Naive thymus-derived CD8-positive, alpha-beta T cell (primary cell): ENCODE measurements around the gene MYO5A. TPM values are rescaled to one million over a fixed set of nuclear protein-coding genes. Genes with fewer than 3 reads are reported as not detected.
A peak's percentile ranks its signal among the peaks of the same experiment; 100 is the strongest.

Source experiments
- ATAC-seq, 2 donors: fragments of 150-1000 bp; cut with Tn5 transposase in 1 of 2; sonication (Bioruptor Pico), chemical (Tn5 transposase) in 1 of 2; 1 replicate in 1 of 2; 2 replicates in 1 of 2; pipeline ENCODE4 v1.10.0; 2021; ENCODE audit warnings: mild to moderate bottlenecking in 2 of 2, moderate library complexity in 2 of 2
- POLR2A ChIA-PET: fragments of 350-600 bp; sonication (Branson Sonifier 250); formaldehyde crosslinking; loops from one replicate; lab custom pipeline; 2021; ENCODE audit warnings: antibody characterized with exemption; lab: Charles Lee
- DNase-seq, 10 donors: peaks; one replicate each; pipeline versions ENCODE4 v3.0.0 to v3.0.0-alpha.2; 2020 to 2022
- H3K27ac Mint-ChIP-seq, 10 donors: one replicate each; pipeline ENCODE4 v1.8.0; 2020 to 2022; ENCODE audit warnings: mild to moderate bottlenecking in 10 of 10, mixed read lengths in 10 of 10, moderate library complexity in 4 of 10, inconsistent platforms in 1 of 10
- H3K27me3 Mint-ChIP-seq, 5 donors: one replicate each; pipeline ENCODE4 v1.8.0; 2021 to 2022; ENCODE audit warnings: mixed read lengths in 5 of 5
- H3K36me3 Mint-ChIP-seq, 3 donors: one replicate each; pipeline ENCODE4 v1.8.0; 2020 to 2022; ENCODE audit warnings: mixed read lengths in 3 of 3, mild to moderate bottlenecking in 2 of 3, inconsistent platforms in 1 of 3
- H3K4me1 Mint-ChIP-seq, 4 donors: one replicate each; pipeline ENCODE4 v1.8.0; 2021 to 2022; ENCODE audit warnings: mixed read lengths in 4 of 4
- H3K4me3 Mint-ChIP-seq, 10 donors: one replicate each; pipeline ENCODE4 v1.8.0; 2020 to 2022; ENCODE audit warnings: mild to moderate bottlenecking in 10 of 10, mixed read lengths in 10 of 10, moderate library complexity in 6 of 10, inconsistent platforms in 1 of 10
- H3K9me3 Mint-ChIP-seq, 9 donors: one replicate each; pipeline ENCODE4 v1.8.0; 2020 to 2022; ENCODE audit warnings: mixed read lengths in 9 of 9, mild to moderate bottlenecking in 3 of 9, inconsistent platforms in 1 of 9, moderate library complexity in 1 of 9
- polyA plus RNA-seq, 3 donors: library from polyadenylated mRNA; unstranded; fragments of 300-500 nt; fragmentation: Illumina TruSeq; gene quantifications; one replicate each; pipeline ENCODE4 v1.2.3, GENCODE V29; 2021
- total RNA-seq, 8 experiments: library from RNA in 2 of 8; stranded (reverse) in 2 of 8; gene quantifications; one replicate each; pipeline ENCODE4 v1.2.3 and lab custom pipeline; 2021 to 2026

The MYO5A gene
- total and polyA plus RNA-seq, 5 experiments from 2014 or later = 2.3 to 23.2 (median 5.6) TPM

GRCh38 chr15:52317688-52318087, 211.0 kb downstream of the MYO5A start:
- peak overlapping the region in 1 of 10 donors; percentile 53 for H3K27ac Mint-ChIP-seq
- H3K4me3 Mint-ChIP-seq = no peak overlapping the region
- H3K9me3 Mint-ChIP-seq = no peaks in the 10 kb centered on the region
- ATAC-seq = no peak
- H3K27me3 Mint-ChIP-seq = no peaks in the 10 kb centered on the region
- peaks cover 0 to 2% (median 0%) of the 10 kb centered on the region in 4 donors for H3K4me1 Mint-ChIP-seq
- DNase-seq = no peak
- H3K36me3 Mint-ChIP-seq = peaks cover 11 to 90% (median 50%) of the 10 kb centered on the region in 3 donors
- POLR2A ChIA-PET = interaction anchor here (0.7 kb wide), 1 partner anchor 430 kb away, joined by 7 read pairs; no protein-coding TSS in a partner anchor

DNA sequence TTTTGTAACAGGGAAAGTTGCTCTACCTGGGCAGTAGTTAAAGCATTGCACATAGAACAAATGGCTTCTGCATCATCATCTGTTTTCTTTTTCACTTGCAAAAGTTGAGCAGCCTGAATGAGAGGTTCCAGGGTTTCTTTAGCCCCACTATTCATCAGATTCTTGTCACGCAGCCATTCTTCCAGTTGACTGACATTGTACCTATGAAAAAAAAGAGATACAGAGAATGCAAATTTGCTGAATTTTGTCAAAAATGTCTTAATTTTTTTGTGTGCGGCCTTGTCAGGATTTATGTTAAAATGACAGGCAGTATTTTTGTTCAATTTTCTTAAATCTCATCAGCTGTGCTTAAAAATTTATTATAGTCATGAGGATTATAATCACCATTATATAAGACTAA, 211.7 kb downstream of the MYO5A start:
- Mint-ChIP-seq H3K36me3 (peaks cover 11 to 90% (median 51%) of the 10 kb centered on the region in 3 donors), H3K27me3 (no peaks in the 10 kb centered on the region), H3K9me3 (no peaks in the 10 kb centered on the region), H3K4me3 (no peak overlapping the region), H3K4me1 (peaks cover 0 to 2% (median 0%) of the 10 kb centered on the region in 4 donors), H3K27ac (peak overlapping the region in 1 of 10 donors; percentile 53)
- POLR2A ChIA-PET = no interaction called here
- ATAC-seq (no peak), DNase-seq (no peak)

DNA sequence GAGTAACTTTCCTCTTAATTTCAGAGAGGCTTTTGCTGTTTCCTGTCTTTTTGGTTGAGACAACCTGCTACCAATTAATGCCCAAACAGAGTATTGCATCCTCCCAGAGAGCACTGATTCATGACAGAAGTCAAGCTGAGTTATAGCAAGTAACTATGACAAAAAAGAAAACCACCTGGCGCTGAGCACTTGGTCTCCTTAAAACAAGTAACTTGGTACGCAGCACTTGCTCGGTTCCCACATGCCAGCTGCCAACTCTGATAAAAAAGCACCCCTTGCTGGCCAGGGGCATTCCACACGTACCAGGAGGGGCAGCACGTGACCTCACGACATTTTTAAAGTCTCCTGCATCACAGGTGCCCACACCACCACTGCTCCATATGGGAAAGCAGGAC, 219.5 kb downstream of the MYO5A start:
- H3K36me3 Mint-ChIP-seq = peaks cover 9 to 43% (median 34%) of the 10 kb centered on the region in 3 donors
- H3K27ac Mint-ChIP-seq = no peak overlapping the region
- POLR2A ChIA-PET = interaction anchor here (0.6 kb wide), 1 partner anchor 139 kb away, joined by 4 read pairs; no protein-coding TSS in a partner anchor

GRCh38 chr15:52308446-52309153, 220.1 kb downstream of the MYO5A start:
- ATAC-seq (no peak), DNase-seq (no peak)
- Mint-ChIP-seq H3K4me1 (peaks cover 0 to 8% (median 5%) of the 10 kb centered on the region in 4 donors), H3K27ac (no peak overlapping the region), H3K9me3 (no peaks in the 10 kb centered on the region), H3K4me3 (no peak overlapping the region), H3K27me3 (no peaks in the 10 kb centered on the region), H3K36me3 (peaks cover 8 to 37% (median 31%) of the 10 kb centered on the region in 3 donors)
- POLR2A ChIA-PET = interaction anchor here (0.6 kb wide), 1 partner anchor 139 kb away, joined by 4 read pairs; no protein-coding TSS in a partner anchor

More for the DNA sequence above, 219.5 kb downstream of the MYO5A start:
- Mint-ChIP-seq H3K4me3 (no peak overlapping the region), H3K4me1 (peaks cover 0 to 8% (median 2%) of the 10 kb centered on the region in 4 donors), H3K27me3 (no peaks in the 10 kb centered on the region), H3K9me3 (no peaks in the 10 kb centered on the region)
- DNase-seq (no peak), ATAC-seq (no peak)

GRCh38 chr15:52307847-52308246, 220.8 kb downstream of the MYO5A start:
- DNase-seq (no peak), ATAC-seq (no peak)
- no peak overlapping the region for H3K4me3 Mint-ChIP-seq
- POLR2A ChIA-PET = no interaction called here
- no peak overlapping the region for H3K27ac Mint-ChIP-seq
- H3K9me3 Mint-ChIP-seq = no peaks in the 10 kb centered on the region
- no peaks in the 10 kb centered on the region for H3K27me3 Mint-ChIP-seq
- peaks cover 0 to 13% (median 6%) of the 10 kb centered on the region in 4 donors for H3K4me1 Mint-ChIP-seq
- peaks cover 5 to 30% (median 25%) of the 10 kb centered on the region in 3 donors for H3K36me3 Mint-ChIP-seq

DNA sequence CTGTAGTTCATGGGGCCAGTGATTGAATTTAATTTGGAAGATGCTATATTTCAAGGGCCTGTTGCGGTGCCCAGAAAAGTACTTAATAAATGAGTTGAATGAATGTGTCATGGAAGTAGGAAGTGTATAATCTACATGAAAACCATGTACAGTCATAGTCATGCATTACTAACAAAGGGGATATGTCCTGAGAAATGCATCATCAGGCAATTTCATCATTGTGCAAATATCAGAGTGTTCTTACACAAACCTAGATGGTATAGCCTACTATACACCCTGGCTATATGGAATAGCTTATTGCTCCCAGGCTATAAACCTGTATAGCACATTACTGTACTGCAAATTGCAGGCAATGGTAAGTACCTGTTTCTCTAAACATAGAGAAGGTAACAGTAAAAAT, 222.4 kb downstream of the MYO5A start:
- ATAC-seq (no peak), DNase-seq (no peak)
- Mint-ChIP-seq H3K36me3 (peaks cover 5 to 22% (median 19%) of the 10 kb centered on the region in 3 donors), H3K9me3 (no peaks in the 10 kb centered on the region), H3K27ac (no peak overlapping the region), H3K4me1 (peaks cover 0 to 13% (median 6%) of the 10 kb centered on the region in 4 donors), H3K27me3 (no peaks in the 10 kb centered on the region), H3K4me3 (no peak overlapping the region)
- POLR2A ChIA-PET = no interaction called here

DNA sequence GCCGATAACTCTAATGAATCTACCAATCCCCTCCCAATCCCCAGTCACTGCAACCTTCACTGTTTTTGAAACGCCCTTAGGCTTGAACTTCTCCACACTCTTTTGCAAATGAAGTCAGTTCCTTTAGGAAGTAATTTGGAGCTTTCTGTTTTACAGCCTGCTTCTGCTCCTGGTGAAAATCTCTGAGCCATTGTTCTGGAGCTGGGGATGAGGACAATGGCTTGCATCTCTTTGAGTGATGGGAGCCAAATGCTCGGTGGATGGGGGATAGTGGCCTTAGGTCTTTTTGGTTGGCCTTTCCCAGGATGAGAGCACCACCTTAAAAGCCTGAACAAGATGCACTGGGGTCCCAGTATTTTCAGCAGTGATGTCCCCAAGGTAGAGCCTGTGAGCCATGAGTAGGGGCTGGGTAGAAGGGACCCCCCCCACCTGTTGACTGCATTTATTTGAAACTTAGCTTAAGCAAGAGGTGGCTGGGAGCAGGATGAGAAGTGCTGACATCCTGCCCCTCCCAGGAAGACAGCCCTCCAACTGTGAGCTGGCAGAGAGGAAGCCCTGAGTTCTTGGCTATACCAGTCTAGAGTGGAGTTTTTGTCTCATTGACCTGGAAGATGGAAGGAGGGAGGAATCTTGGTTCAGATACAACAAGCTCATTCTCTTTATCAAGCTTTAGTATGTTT, 225.4 kb downstream of the MYO5A start:
- ATAC-seq (no peak), DNase-seq (no peak)
- H3K4me1 Mint-ChIP-seq = peaks cover 0 to 13% (median 3%) of the 10 kb centered on the region in 4 donors
- POLR2A ChIA-PET = no interaction called here
- no peak overlapping the region for H3K4me3 Mint-ChIP-seq
- peaks cover 0 to 4% (median 0%) of the 10 kb centered on the region in 5 donors for H3K27me3 Mint-ChIP-seq
- peaks cover 3 to 11% (median 5%) of the 10 kb centered on the region in 3 donors for H3K36me3 Mint-ChIP-seq
- H3K9me3 Mint-ChIP-seq = peaks cover 0 to 2% (median 0%) of the 10 kb centered on the region in 9 donors
- H3K27ac Mint-ChIP-seq = peak overlapping the region in 1 of 10 donors; percentile 29

- Mint-ChIP-seq H3K4me1 (peaks cover 0 to 13% (median 3%) of the 10 kb centered on the region in 4 donors), H3K27ac (no peak overlapping the region), H3K4me3 (no peak overlapping the region), H3K36me3 (peaks cover 0 to 11% (median 5%) of the 10 kb centered on the region in 3 donors), H3K9me3 (peaks cover 0 to 2% (median 0%) of the 10 kb centered on the region in 9 donors), H3K27me3 (peaks cover 4 to 7% (median 5%) of the 10 kb centered on the region in 5 donors)
- POLR2A ChIA-PET = no interaction called here
- ATAC-seq = no peak
- no peak for DNase-seq
Observed at GRCh38 chr15:52301265-52301847, 227.3 kb downstream of the MYO5A start.

GRCh38 chr15:52295421-52296001, 233.2 kb downstream of the MYO5A start, which contains the start of gene MYO5C:
TSS of gene MYO5C (minus strand) at chr15:52295804. CDS start at chr15:52295636, 168 bp downstream.
- Mint-ChIP-seq H3K36me3 (no peaks in the 10 kb centered on the region), H3K4me3 (peak within 1 kb of the TSS; percentile 54 to 69 (median 63)), H3K27ac (no peak within 1 kb of the TSS), H3K9me3 (peaks cover 0 to 2% (median 0%) of the 10 kb centered on the region in 9 donors), H3K4me1 (peaks cover 0 to 19% (median under 1%) of the 10 kb centered on the region in 4 donors), H3K27me3 (peaks cover 19 to 39% (median 34%) of the 10 kb centered on the region in 5 donors)
- no peak for DNase-seq
- peak; percentile 25 to 45 for ATAC-seq
- POLR2A ChIA-PET = no interaction called here

DNA sequence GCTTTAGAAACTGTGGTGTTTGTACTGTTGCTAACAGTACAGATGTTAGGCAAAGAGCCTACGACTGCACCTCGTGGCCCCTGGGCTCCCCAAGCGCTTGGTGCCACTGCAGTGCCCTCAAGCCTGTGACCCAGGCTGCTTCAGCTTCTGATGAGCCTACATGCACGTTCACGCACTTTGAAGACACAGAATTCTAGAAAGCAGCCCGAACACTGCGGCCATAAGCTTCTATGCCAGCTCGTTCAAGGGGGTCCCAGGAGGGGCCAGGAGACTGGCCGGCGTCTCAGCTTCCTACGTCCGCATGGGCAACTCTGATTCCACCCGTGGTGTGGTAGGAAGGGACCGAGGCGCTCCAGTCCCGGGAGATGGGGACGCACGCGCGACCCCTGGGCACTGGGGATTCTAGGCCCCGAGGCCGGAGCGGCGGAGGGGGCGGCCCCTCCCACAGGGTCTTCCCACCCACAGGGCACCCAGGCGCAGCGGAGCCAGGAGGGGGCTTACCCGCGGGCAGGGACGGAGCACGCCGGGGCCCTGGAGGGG, 233.7 kb downstream of the MYO5A start:
- POLR2A ChIA-PET = no interaction called here
- Mint-ChIP-seq H3K4me3 (peak overlapping the region; percentile 30 to 69 (median 63)), H3K27ac (no peak overlapping the region), H3K9me3 (peaks cover 0 to under 1% (median 0%) of the 10 kb centered on the region in 9 donors), H3K36me3 (no peaks in the 10 kb centered on the region), H3K4me1 (peaks cover 0 to 19% (median 1%) of the 10 kb centered on the region in 4 donors), H3K27me3 (peaks cover 19 to 39% (median 34%) of the 10 kb centered on the region in 5 donors)
- DNase-seq (no peak), ATAC-seq (no peak)

GRCh38 chr15:52292780-52293392, 235.8 kb downstream of the MYO5A start:
- ATAC-seq = no peak
- Mint-ChIP-seq H3K4me3 (peak overlapping the region in 1 of 10 donors; percentile 3), H3K4me1 (peaks cover 0 to 19% (median 2%) of the 10 kb centered on the region in 4 donors), H3K27me3 (peaks cover 17 to 41% (median 34%) of the 10 kb centered on the region in 5 donors), H3K36me3 (no peaks in the 10 kb centered on the region), H3K27ac (no peak overlapping the region), H3K9me3 (no peaks in the 10 kb centered on the region)
- no peak for DNase-seq
- POLR2A ChIA-PET = no interaction called here
